CD4-positive, alpha-beta T cell treated with Interleukin-15 for 1 hour (primary cell): ENCODE measurements around the gene HOXD3.

Experiments
- DNase-seq: peaks from one replicate; pipeline ENCODE4 v3.0.0-alpha.2; 2020

HOXD3 gene

GRCh38 chr2:176184749-176185148 lies 27.6 kb downstream of the HOXD3 start:
- DNase-seq, result no peak

GRCh38 chr2:176186024-176186423 lies 28.9 kb downstream of the HOXD3 start:
- DNase-seq, result no peak

DNA sequence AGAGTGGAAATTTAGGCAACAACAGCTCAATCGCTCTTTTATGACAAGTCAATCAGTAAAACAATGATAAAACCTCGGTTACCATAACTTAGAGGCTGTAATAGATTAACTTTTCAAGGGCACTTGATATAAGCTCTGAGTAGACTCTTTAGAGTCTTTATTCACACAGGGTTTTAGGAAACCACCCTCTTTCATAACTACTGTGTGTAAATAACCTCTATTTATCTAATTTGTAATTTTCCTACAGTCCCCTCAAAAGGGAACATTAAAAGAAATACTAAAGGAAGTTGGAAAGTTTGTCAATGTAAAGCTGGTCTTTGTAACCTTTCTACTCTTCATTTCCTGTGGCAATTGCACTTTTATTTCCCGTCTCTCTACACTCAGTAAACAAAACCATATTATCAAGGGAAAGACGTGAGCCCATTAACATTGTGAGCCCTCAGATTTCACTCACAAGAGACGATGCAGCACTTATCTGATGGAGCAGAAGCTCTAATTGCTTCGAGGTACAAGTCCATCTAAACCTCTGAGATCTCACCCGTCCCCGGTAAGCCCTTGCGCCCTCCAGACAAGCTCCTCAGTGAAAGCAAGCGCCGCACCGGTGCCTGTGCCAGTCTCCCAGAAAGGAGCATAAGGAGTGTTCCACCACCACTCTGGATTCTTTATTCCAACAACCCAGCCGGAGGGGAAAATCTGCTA lies 30.2 kb downstream of the HOXD3 start:
- DNase-seq, result no peak

DNA sequence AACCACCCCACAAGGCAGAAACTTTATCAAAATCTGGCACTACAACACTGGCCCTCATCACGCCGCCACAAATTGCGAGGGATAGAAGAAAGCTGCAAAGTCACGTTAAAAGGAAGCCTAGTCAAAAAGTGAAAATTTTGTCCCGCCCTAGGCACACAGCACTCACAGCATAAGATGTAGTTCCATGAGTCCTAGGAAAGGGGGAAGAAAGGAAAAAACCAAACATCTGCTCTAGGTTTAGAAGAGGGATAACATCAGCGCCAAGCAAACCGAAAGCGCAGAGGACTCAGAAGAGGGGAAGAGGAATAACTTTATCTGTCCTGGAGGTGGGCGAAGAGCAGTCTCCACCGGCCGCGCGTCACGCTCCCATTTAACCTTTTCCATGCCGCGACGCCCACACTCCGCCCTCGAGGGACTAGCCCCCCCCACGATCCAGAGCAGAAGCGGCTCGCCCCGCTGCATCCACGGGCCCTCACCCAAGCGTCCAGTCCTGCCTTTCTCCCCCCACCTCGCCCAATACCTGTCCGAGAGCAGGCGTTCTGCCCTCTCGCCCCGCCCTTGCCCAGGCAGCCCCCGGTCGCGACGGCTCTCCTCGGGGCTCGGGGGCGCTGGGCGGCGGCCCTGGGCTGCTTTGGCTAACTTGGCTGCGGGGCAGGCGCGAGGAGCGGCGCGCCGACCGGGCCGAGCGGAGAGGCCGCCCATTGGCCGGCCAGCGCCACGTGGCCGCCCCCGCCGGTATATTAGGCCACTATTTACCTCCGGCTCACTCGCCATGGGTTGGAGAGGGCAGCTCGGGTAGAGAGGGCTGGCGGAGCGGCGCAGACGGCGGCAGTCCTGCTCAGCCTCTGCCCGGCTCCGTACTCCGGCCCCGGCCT lies 31.0 kb downstream of the HOXD3 start, which contains the start of gene HOXD1:
Gene HOXD1, plus strand, starts transcription at position 770 of the 875 bp plus-strand sequence. CDS start 134 bp downstream, outside the sequence.
- no peak for DNase-seq

DNA sequence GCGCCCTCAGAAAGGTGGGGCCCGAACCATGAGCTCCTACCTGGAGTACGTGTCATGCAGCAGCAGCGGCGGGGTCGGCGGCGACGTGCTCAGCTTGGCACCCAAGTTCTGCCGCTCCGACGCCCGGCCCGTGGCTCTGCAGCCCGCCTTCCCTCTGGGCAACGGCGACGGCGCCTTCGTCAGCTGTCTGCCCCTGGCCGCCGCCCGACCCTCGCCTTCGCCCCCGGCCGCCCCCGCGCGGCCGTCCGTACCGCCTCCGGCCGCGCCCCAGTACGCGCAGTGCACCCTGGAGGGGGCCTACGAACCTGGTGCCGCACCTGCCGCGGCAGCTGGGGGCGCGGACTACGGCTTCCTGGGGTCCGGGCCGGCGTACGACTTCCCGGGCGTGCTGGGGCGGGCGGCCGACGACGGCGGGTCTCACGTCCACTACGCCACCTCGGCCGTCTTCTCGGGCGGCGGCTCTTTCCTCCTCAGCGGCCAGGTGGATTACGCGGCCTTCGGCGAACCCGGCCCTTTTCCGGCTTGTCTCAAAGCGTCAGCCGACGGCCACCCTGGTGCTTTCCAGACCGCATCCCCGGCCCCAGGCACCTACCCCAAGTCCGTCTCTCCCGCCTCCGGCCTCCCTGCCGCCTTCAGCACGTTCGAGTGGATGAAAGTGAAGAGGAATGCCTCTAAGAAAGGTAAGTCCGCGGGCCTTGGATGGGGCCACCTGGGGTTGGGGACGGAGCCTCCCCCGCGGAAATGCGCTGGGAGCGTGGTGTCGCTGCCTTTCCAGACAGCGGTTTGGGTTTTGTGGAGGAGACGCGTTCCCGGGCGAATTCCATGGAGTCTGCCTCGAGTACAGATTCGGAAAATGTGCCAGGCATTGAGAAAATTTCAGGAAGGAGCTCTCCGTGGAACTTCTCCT lies 31.9 kb downstream of the HOXD3 start:
- no peak for DNase-seq

GRCh38 chr2:176189681-176190641 lies 32.9 kb downstream of the HOXD3 start:
- DNase-seq, result no peak

GRCh38 chr2:176192351-176192750 lies 35.2 kb downstream of the HOXD3 start:
- no peak for DNase-seq

DNA sequence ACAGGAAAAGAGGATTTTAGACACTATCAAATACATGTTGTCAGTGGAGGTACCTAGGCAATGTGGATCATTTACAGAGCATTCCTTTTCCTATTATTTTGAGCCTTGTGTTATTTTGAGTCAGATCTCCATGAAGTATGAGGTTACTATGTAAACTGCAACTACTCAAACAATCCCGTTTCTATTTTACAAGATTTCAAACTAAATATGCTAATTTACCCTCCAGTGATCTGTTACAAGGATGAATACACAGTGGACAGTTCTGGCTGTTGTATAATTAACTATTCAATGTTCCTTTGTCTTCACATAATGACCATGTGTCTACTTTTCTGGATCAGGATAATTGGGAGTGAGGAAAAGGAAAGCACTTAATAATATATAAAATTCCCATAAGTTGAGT lies 35.9 kb downstream of the HOXD3 start:
- no peak for DNase-seq

DNA sequence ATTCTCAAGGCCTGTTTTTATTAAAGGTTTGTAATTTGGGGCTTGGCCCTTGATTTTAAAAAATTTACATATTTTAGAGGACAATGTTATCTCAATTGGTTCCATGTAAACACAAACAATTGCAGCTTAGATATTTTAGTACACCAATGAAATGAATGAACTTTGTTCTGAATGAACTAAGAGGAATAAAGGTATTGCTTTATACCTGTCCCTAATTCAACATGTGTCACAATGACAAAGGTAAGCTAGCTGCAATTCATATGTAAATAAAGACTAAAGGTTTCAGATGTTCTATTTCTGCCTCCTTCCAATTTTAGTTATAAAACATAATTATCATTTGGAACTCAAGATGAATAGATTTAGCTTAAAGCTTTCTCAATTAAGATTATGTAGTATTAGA lies 42.8 kb downstream of the HOXD3 start:
- no peak for DNase-seq

- DNase-seq, result no peak
These were observed 43.9 kb downstream of the HOXD3 start for GRCh38 chr2:176200971-176201370.

DNA sequence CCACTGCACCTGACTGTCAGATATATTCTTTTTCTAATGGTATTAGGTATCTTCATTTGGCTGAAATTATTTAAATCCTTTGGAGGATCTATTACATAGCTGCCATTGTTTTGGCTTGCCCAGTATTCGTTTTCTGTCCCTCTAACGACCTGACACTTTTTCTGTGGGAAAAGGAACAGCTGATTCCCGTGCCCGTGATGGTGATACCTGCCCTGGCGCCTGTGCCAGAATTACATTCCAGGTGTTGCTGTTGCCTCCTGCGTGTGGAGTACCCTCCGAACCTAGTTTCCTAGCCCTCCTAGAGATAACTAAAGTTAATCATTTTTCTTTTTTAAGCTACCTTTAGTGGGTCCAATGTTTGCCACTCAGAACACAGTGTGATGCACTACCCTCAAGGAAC lies 45.4 kb downstream of the HOXD3 start:
- DNase-seq, result no peak

GRCh38 chr2:176205126-176205525 lies 48.0 kb downstream of the HOXD3 start:
- no peak for DNase-seq

- DNase-seq, result no peak
These were observed 49.0 kb downstream of the HOXD3 start for GRCh38 chr2:176206136-176206535.

DNA sequence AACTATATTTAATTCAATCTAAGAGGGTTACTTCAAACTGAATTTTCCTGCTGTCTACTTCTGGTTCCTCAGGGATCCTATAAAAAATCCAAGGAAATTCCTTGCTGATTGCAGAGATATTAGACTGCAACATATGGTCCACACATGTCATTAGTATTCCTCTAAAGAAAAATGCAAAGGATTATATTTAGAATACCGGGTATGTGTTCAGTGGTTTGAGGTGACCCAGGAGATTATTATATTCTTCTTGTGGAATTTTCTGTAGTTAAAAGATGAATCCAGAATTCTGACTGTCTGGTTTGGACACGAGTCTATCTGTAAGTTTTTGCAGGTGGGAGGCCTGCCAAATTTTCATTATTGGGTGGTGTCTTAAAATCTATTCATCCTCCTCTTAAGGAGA lies 49.6 kb downstream of the HOXD3 start:
- DNase-seq, result no peak

- DNase-seq, result no peak
These were observed 54.0 kb downstream of the HOXD3 start for GRCh38 chr2:176211110-176211509.

- DNase-seq, result no peak
These were observed 55.2 kb downstream of the HOXD3 start for GRCh38 chr2:176212276-176212675.

DNA sequence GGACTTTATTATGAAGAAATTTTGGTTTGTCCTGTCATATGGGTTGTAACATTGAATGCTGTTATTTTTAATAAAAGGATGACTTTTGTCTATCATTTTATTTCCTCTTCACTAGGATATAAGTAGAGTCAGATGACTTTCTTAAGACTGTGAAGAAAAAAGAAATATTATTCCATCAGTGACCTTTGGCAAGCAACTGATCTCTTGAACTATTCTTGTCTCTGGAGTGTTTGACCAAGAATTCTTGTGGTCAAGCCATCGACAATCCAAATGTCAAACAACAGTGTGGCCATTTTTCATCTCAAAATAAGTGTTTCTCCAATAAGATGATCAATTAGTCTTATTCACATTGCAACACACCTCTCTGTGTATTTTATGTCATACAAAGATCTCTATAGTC lies 56.3 kb downstream of the HOXD3 start:
- DNase-seq, result no peak
